ENCODE data around the gene SUN5. TPM values are rescaled to one million over a fixed set of nuclear protein-coding genes. Genes with fewer than 3 reads are reported as not detected.
A peak's percentile ranks its signal among the peaks of the same experiment; 100 is the strongest.

SUN5 gene
- total RNA-seq, 1 donor = not detected

GRCh38 chr20:33020278-33021161, 16.3 kb upstream of the SUN5 start:
- H3K9me3 ChIP-seq (ENCODE audit: low read depth, low read length) = no peaks in the 10 kb centered on the region
- H3K27ac ChIP-seq (ENCODE audit: low read depth, low read length) = no peak overlapping the region
- TF ChIP-seq CTCF (IDR thresholded peaks at IDR 0.05; ENCODE audit: extremely low read depth, low read depth, low read length) = no peak
- H3K4me2 ChIP-seq (ENCODE audit: insufficient read depth, low read length) = no peak overlapping the region
- DNase-seq (ENCODE audit: insufficient read length, low spot score, missing footprints) = peak; percentile 58
- no peaks in the 10 kb centered on the region for H3K36me3 ChIP-seq (ENCODE audit: insufficient read depth, low read length)
- H3K4me1 ChIP-seq (ENCODE audit: insufficient read depth, low read length) = no peaks in the 10 kb centered on the region
- H3K4me3 ChIP-seq (ENCODE audit: insufficient read depth, low read length) = no peak overlapping the region
- H2AFZ ChIP-seq (ENCODE audit: low read length) = no peak overlapping the region
- H3K79me2 ChIP-seq (ENCODE audit: insufficient read depth, low read length) = no peaks in the 10 kb centered on the region
- no peaks in the 10 kb centered on the region for H4K20me1 ChIP-seq (ENCODE audit: insufficient read depth, low read length)
- H3K27me3 ChIP-seq (ENCODE audit: insufficient read depth, low read length) = no peaks in the 10 kb centered on the region

GRCh38 chr20:33019465-33020277, 15.4 kb upstream of the SUN5 start:
- H3K27me3 ChIP-seq (ENCODE audit: insufficient read depth, low read length) = no peaks in the 10 kb centered on the region
- no peaks in the 10 kb centered on the region for H3K36me3 ChIP-seq (ENCODE audit: insufficient read depth, low read length)
- no peaks in the 10 kb centered on the region for H3K79me2 ChIP-seq (ENCODE audit: insufficient read depth, low read length)
- H4K20me1 ChIP-seq (ENCODE audit: insufficient read depth, low read length) = no peaks in the 10 kb centered on the region
- no peak overlapping the region for H2AFZ ChIP-seq (ENCODE audit: low read length)
- no peak for TF ChIP-seq CTCF (IDR thresholded peaks at IDR 0.05; ENCODE audit: extremely low read depth, low read depth, low read length)
- H3K4me3 ChIP-seq (ENCODE audit: insufficient read depth, low read length) = no peak overlapping the region
- H3K4me2 ChIP-seq (ENCODE audit: insufficient read depth, low read length) = no peak overlapping the region
- H3K4me1 ChIP-seq (ENCODE audit: insufficient read depth, low read length) = no peaks in the 10 kb centered on the region
- H3K9me3 ChIP-seq (ENCODE audit: low read depth, low read length) = no peaks in the 10 kb centered on the region
- DNase-seq (ENCODE audit: insufficient read length, low spot score, missing footprints) = peak; percentile 69
- H3K27ac ChIP-seq (ENCODE audit: low read depth, low read length) = no peak overlapping the region

GRCh38 chr20:33018169-33018931, 14.1 kb upstream of the SUN5 start:
- no peaks in the 10 kb centered on the region for H3K27me3 ChIP-seq (ENCODE audit: insufficient read depth, low read length)
- H3K79me2 ChIP-seq (ENCODE audit: insufficient read depth, low read length) = no peaks in the 10 kb centered on the region
- H3K4me2 ChIP-seq (ENCODE audit: insufficient read depth, low read length) = no peak overlapping the region
- H3K9me3 ChIP-seq (ENCODE audit: low read depth, low read length) = no peaks in the 10 kb centered on the region
- no peak for TF ChIP-seq CTCF (IDR thresholded peaks at IDR 0.05; ENCODE audit: extremely low read depth, low read depth, low read length)
- no peak overlapping the region for H3K4me3 ChIP-seq (ENCODE audit: insufficient read depth, low read length)
- no peaks in the 10 kb centered on the region for H4K20me1 ChIP-seq (ENCODE audit: insufficient read depth, low read length)
- no peaks in the 10 kb centered on the region for H3K4me1 ChIP-seq (ENCODE audit: insufficient read depth, low read length)
- H2AFZ ChIP-seq (ENCODE audit: low read length) = no peak overlapping the region
- H3K27ac ChIP-seq (ENCODE audit: low read depth, low read length) = no peak overlapping the region
- no peaks in the 10 kb centered on the region for H3K36me3 ChIP-seq (ENCODE audit: insufficient read depth, low read length)
- peak; percentile 79 for DNase-seq (ENCODE audit: insufficient read length, low spot score, missing footprints)
